GM12878 (cell line): ENCODE measurements around the gene AP3S2. TPM values are rescaled to one million over a fixed set of nuclear protein-coding genes. Genes with fewer than 3 reads are reported as not detected.

Source experiments
- ATAC-seq: fragments of 200-7000 bp; cut with Tn5 transposase; 3 replicates; pipeline ENCODE4 v1.9.1; 2020; ENCODE audit warnings: mild to moderate bottlenecking, moderate library complexity
- BruUV-seq: library from RNA; stranded (reverse); fragments of 400-500 nt; replicated peaks from 2 replicates; lab custom pipeline; 2021; lab: Mats Ljungman, UMichigan
- CTCF ChIA-PET: fragments of 300-600 bp; sonication (Branson Sonifier 250); formaldehyde crosslinking; extraction: SDS; loops from one replicate; lab custom pipeline; 2021; ENCODE audit warnings: inconsistent platforms; lab: Yijun Ruan, JAX
- POLR2A ChIA-PET: fragments of 350-600 bp; formaldehyde crosslinking; extraction: SDS; loops from one replicate; lab custom pipeline; 2021; ENCODE audit warnings: inconsistent platforms; lab: Charles Lee
- RAD21 ChIA-PET: fragments of 300-600 bp; sonication (Branson Sonifier 250); formaldehyde crosslinking; loops from one replicate; lab custom pipeline; 2023; ENCODE audit warnings: antibody characterized with exemption; ENCODE audit not compliant: unreplicated experiment; lab: Charles Lee
- SMC1A ChIA-PET: fragments of 300-600 bp; sonication (Branson Sonifier 250); formaldehyde crosslinking; loops from one replicate; lab custom pipeline; 2023; ENCODE audit not compliant: unreplicated experiment, uncharacterized antibody; lab: Charles Lee
- DNase-seq: peaks from one replicate; pipeline ENCODE4 v3.0.0-alpha.2; 2011; ENCODE audit warnings: low read depth, low spot score
- FAIRE-seq: peaks from 3 replicates; lab custom pipeline; 2011; peaks lifted over from hg19 to GRCh38; lab: Jason Lieb, UNC
- H2AFZ ChIP-seq: 2 replicates; pipeline ENCODE4 v1.6.0; 2011; ENCODE audit warnings: low read depth, low read length, control low read depth; ENCODE audit not compliant: control insufficient read depth
- H3K27ac ChIP-seq: 2 replicates; pipeline ENCODE4 v1.5.1; 2011; ENCODE audit warnings: control low read depth; ENCODE audit not compliant: control insufficient read depth, insufficient read depth
- H3K27me3 ChIP-seq, 2 experiments: replicated peaks in 1 of 2; 2 replicates each; pipeline versions ENCODE4 v1.6.0 to v1.6.1; 2011; ENCODE audit warnings: low read length in 1 of 2; ENCODE audit not compliant: control insufficient read depth in 2 of 2, insufficient read depth in 2 of 2
- H3K36me3 ChIP-seq, 2 experiments: 2 replicates each; pipeline ENCODE4 v1.5.1; 2011; ENCODE audit warnings: low read length in 1 of 2; ENCODE audit not compliant: control insufficient read depth in 2 of 2, insufficient read depth in 2 of 2
- H3K4me1 ChIP-seq: 2 replicates; pipeline ENCODE4 v1.6.1; 2011; ENCODE audit warnings: mild to moderate bottlenecking, low read length, moderate library complexity, mixed read lengths; ENCODE audit not compliant: control insufficient read depth, insufficient read depth
- H3K4me2 ChIP-seq: 2 replicates; pipeline ENCODE4 v1.6.0; 2011; ENCODE audit warnings: control low read depth; ENCODE audit not compliant: control insufficient read depth, insufficient read depth
- H3K4me3 ChIP-seq: fragments of 200-600 bp; sonication (generic); 2 replicates; pipeline ENCODE4 v1.5.1; 2016
- H3K79me2 ChIP-seq: 2 replicates; pipeline ENCODE4 v1.6.0; 2011; ENCODE audit warnings: low read length; ENCODE audit not compliant: control insufficient read depth, insufficient read depth
- H3K9ac ChIP-seq: 2 replicates; pipeline ENCODE4 v1.8.0; 2011; ENCODE audit warnings: low read length, control low read depth, mixed read lengths; ENCODE audit not compliant: control insufficient read depth, insufficient read depth
- H3K9me3 ChIP-seq: replicated peaks from 3 replicates; pipeline ENCODE4 v1.5.1; 2011; ENCODE audit warnings: mild to moderate bottlenecking, low read length; ENCODE audit not compliant: control insufficient read depth, insufficient read depth
- H4K20me1 ChIP-seq: 2 replicates; pipeline ENCODE4 v1.6.0; 2011; ENCODE audit not compliant: control insufficient read depth, insufficient read depth
- EZH2 ChIP-seq: IDR thresholded peaks from 2 replicates; pipeline ENCODE4 v1.6.1; 2012; ENCODE audit warnings: low read depth, mild to moderate bottlenecking, control low read depth, inconsistent platforms, low read length, borderline replicate concordance; ENCODE audit not compliant: control insufficient read depth
- FOXK2 ChIP-seq: fragments of 450-650 bp; IDR thresholded peaks from 2 replicates; pipeline ENCODE4 v1.6.1; 2017; ENCODE audit warnings: mild to moderate bottlenecking, moderate library complexity
- GABPA ChIP-seq: IDR thresholded peaks from 2 replicates; pipeline ENCODE4 v1.6.1; 2014; ENCODE audit warnings: antibody characterized with exemption, low read depth, mild to moderate bottlenecking, inconsistent platforms
- HCFC1 ChIP-seq: fragments of 150-350 bp; IDR thresholded peaks from 2 replicates; pipeline ENCODE4 v1.6.1; 2014; ENCODE audit warnings: low read length
- HDAC6 ChIP-seq: fragments of 200-600 bp; sonication (generic); IDR thresholded peaks from one replicate; pipeline ENCODE4 v1.8.0; 2017; ENCODE audit warnings: antibody characterized with exemption; ENCODE audit not compliant: unreplicated experiment
- MLLT1 ChIP-seq: fragments of 450-650 bp; IDR thresholded peaks from 2 replicates; pipeline ENCODE4 v1.6.1; 2016; ENCODE audit warnings: mild to moderate bottlenecking
- NBN ChIP-seq: fragments of 450-650 bp; IDR thresholded peaks from 2 replicates; pipeline ENCODE4 v1.6.1; 2016
- NRF1 ChIP-seq: conservative IDR thresholded peaks from 2 replicates; pipeline ENCODE4 v1.6.1; 2011; ENCODE audit warnings: mild to moderate bottlenecking, low read depth, low read length, improper control_type of control experiment
- RAD51 ChIP-seq: fragments of 450-650 bp; IDR thresholded peaks from 2 replicates; pipeline ENCODE4 v1.6.1; 2016; ENCODE audit warnings: moderate library complexity, mild to moderate bottlenecking, inconsistent platforms
- ZBED1 ChIP-seq: IDR thresholded peaks from 2 replicates; pipeline ENCODE4 v1.6.1; 2016; ENCODE audit warnings: borderline replicate concordance
- ZBTB11 ChIP-seq: fragments of 450-650 bp; formaldehyde crosslinking; IDR thresholded peaks from 2 replicates; pipeline ENCODE4 v1.5.0; 2022; ENCODE audit warnings: mild to moderate bottlenecking, missing genetic modification characterization
- WGBS: methylation state at CpG from one replicate; pipeline ENCODE4 v1.1.6; 2016; ENCODE audit warnings: low lambda C conversion rate; ENCODE audit not compliant: insufficient replicate concordance, insufficient coverage; ENCODE audit errors: missing lambda C conversion rate; 5-methylcytosine and 5-hydroxymethylcytosine counted together
- in situ Hi-C: fragments of 300-500 bp; cut with MboI; formaldehyde crosslinking; loops from 9 replicates; pipeline ENCODE4 v1.14.3; 2018; ENCODE audit warnings: mixed read lengths
- intact Hi-C: fragments of 100-400 bp; cut with micrococcal nuclease; formaldehyde crosslinking; loops from one replicate; pipeline ENCODE4 v1.14.2; 2022; ENCODE audit not compliant: unreplicated experiment
- polyA plus RNA-seq, 11 experiments: library from polyadenylated mRNA; depleted of rRNA in 4 of 11; unstranded in 6 of 11; stranded (reverse) in 5 of 11; fragments of >200 nt; fragmentation: Nextera tagmentation in 4 of 11; fragmentation: Illumina TruSeq in 1 of 11; extraction: Ambion mirVana in 4 of 11; extraction: Trizol in 1 of 11; gene quantifications; 1 replicate in 1 of 11; 2 replicates in 10 of 11; pipeline versions ENCODE4 v1.2.1 to v1.2.3, GENCODE V29; 2011 to 2016; ENCODE audit warnings: inconsistent platforms in 2 of 11, missing spikeins in 2 of 11, low read depth in 1 of 11
- total RNA-seq, 4 experiments: library from RNA; depleted of rRNA in 3 of 4; stranded (reverse); fragments of >200 nt in 3 of 4; fragmentation: Illumina TruSeq in 1 of 4; extraction: Trizol in 1 of 4; gene quantifications; 2 replicates each; pipeline versions ENCODE4 v1.2.1 to v1.2.3, GENCODE V29; 2013 to 2021

Gene AP3S2
- total and polyA plus RNA-seq, 10 of the 15 experiments (the other 5 are each of a cell fraction or from before 2014, with no cell fraction given), result 10.0 to 43.6 (median 26.0) TPM

GRCh38 chr15:89805241-89806209, 88.3 kb downstream of the AP3S2 start:
- Histone ChIP-seq H2AFZ (no peak overlapping the region), H4K20me1 (no peaks in the 10 kb centered on the region; the same call in 1 of the 2 replicates), H3K79me2 (no peaks in the 10 kb centered on the region), H3K36me3 (no peaks in the 10 kb centered on the region), H3K9ac (no peak overlapping the region), H3K9me3 (no peaks in the 10 kb centered on the region), H3K4me2 (no peak overlapping the region), H3K4me3 (no peak overlapping the region), H3K27ac (no peak overlapping the region), H3K27me3 (no peaks in the 10 kb centered on the region; a peak in 1 of 4 replicates), H3K4me1 (no peaks in the 10 kb centered on the region)
- intact Hi-C loops, result no loop called here
- ChIA-PET POLR2A (no interaction called here), SMC1A (interaction anchor here (1.3 kb wide), 1 partner anchor 69 kb away, joined by 3 read pairs; no protein-coding TSS in a partner anchor), CTCF (no interaction called here), RAD21 (interaction anchor here (1.4 kb wide), 1 partner anchor 70 kb away, joined by 4 read pairs; no protein-coding TSS in a partner anchor)
- in situ Hi-C loops, result no loop called here
- FAIRE-seq (no peak), DNase-seq (no peak), ATAC-seq (no peak)
- BruUV-seq, result no TSS peak
- WGBS, result 38% methylated on average over 29 of the region's 29 CpGs
- no peak for TF ChIP-seq GABPA
- no peak for TF ChIP-seq ZBTB11 (CRISPR knock-in tag)
- no peak for TF ChIP-seq HDAC6
- TF ChIP-seq EZH2, result no peak
- no peak for TF ChIP-seq NBN
- no peak for TF ChIP-seq HCFC1
- TF ChIP-seq RAD51, result no peak
- TF ChIP-seq FOXK2, result no peak
- TF ChIP-seq MLLT1, result no peak
- TF ChIP-seq NRF1, result no peak
- TF ChIP-seq ZBED1, result no peak
